ENCODE data around the gene TRPM7.

DNA sequence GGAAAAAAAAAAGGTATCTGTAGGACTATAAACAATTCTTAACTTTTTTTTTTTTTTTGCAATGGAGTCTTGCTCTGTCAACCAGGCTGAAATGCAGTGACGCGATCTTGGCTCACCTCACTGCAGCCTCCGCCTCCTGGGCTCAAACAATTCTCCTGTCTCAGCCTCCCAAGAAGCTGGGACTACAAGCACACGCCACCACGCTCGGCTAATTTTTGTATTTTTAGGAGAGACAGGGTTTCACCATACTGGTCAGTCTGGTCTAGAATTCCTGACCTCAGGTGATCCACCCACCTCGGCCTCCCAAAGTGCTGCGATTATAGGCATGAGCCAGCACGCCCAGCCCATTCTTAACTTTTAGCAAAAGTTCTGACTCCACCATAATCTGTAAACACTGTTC is 50.5 kb downstream of the TRPM7 start:
- TF ChIP-seq GATA2 (IDR thresholded peaks at IDR 0.05; ENCODE audit: low read depth, low read length) (no peak), GATA3 (IDR thresholded peaks at IDR 0.05; ENCODE audit: low read depth, low read length) (no peak)

All from SH-SY5Y (cell line).